ENCODE data around the gene ZNF609. TPM values are rescaled to one million over a fixed set of nuclear protein-coding genes. Genes with fewer than 3 reads are reported as not detected.

ZNF609 gene
- total RNA-seq, 1 experiment from 2014 or later: 35.0 TPM

DNA sequence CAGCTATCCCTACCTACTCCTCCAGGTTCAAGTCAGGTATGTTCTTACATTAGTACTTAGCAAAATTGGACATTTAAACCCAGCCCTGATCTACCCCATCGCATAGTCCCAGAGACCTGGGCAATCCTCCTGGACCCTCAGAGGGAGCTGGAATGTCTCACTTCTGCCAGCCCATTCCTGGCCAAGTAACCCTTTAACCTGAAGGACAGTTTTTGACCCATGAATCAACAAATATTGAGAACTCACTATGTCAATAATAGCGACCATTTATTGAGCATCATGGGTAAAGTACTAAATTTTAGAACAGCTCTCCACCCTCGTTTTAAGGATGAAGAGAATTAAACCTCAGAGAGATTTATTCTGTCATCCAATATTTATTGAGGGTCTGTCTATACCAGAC lies 244.6 kb downstream of the ZNF609 start:
- Histone ChIP-seq H3K36me3 (ENCODE audit: insufficient read depth, low read length, poor library complexity, severe bottlenecking) (no peaks in the 10 kb centered on the region), H3K9me3 (ENCODE audit: low read depth, low read length, poor library complexity, severe bottlenecking) (no peaks in the 10 kb centered on the region), H3K4me1 (ENCODE audit: insufficient read depth, low read length, poor library complexity, severe bottlenecking) (peaks cover 23% of the 10 kb centered on the region), H3K27ac (ENCODE audit: low read depth, low read length, poor library complexity, severe bottlenecking) (no peak overlapping the region), H3K27me3 (replicated peaks; ENCODE audit: insufficient read depth, low read depth, low read length, poor library complexity) (no peaks in the 10 kb centered on the region), H3K4me3 (ENCODE audit: low read depth, low read length, poor library complexity, severe bottlenecking) (no peak overlapping the region)
- TF ChIP-seq, protein P1, sequence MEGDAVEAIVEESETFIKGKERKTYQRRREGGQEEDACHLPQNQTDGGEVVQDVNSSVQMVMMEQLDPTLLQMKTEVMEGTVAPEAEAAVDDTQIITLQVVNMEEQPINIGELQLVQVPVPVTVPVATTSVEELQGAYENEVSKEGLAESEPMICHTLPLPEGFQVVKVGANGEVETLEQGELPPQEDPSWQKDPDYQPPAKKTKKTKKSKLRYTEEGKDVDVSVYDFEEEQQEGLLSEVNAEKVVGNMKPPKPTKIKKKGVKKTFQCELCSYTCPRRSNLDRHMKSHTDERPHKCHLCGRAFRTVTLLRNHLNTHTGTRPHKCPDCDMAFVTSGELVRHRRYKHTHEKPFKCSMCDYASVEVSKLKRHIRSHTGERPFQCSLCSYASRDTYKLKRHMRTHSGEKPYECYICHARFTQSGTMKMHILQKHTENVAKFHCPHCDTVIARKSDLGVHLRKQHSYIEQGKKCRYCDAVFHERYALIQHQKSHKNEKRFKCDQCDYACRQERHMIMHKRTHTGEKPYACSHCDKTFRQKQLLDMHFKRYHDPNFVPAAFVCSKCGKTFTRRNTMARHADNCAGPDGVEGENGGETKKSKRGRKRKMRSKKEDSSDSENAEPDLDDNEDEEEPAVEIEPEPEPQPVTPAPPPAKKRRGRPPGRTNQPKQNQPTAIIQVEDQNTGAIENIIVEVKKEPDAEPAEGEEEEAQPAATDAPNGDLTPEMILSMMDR (conservative IDR thresholded peaks at IDR 0.05; ENCODE audit: low read depth, low read length): no peak
- no peak for TF ChIP-seq EZH2 (IDR thresholded peaks at IDR 0.05; ENCODE audit: borderline replicate concordance, low read depth, low read length, poor library complexity, severe bottlenecking)
- intact Hi-C loops (cut with micrococcal nuclease; ENCODE audit: unreplicated experiment): no loop called here
- ChIA-PET CTCF (no interaction called here), POLR2A (ENCODE audit: low non-redundant PET) (interaction anchor here (1.0 kb wide), 1 partner anchor 9 kb away, joined by 3 read pairs; no protein-coding TSS in a partner anchor)
- no peak for DNase-seq (ENCODE audit: low spot score)
- BruUV-seq (replicated peaks): no TSS peak

DNA sequence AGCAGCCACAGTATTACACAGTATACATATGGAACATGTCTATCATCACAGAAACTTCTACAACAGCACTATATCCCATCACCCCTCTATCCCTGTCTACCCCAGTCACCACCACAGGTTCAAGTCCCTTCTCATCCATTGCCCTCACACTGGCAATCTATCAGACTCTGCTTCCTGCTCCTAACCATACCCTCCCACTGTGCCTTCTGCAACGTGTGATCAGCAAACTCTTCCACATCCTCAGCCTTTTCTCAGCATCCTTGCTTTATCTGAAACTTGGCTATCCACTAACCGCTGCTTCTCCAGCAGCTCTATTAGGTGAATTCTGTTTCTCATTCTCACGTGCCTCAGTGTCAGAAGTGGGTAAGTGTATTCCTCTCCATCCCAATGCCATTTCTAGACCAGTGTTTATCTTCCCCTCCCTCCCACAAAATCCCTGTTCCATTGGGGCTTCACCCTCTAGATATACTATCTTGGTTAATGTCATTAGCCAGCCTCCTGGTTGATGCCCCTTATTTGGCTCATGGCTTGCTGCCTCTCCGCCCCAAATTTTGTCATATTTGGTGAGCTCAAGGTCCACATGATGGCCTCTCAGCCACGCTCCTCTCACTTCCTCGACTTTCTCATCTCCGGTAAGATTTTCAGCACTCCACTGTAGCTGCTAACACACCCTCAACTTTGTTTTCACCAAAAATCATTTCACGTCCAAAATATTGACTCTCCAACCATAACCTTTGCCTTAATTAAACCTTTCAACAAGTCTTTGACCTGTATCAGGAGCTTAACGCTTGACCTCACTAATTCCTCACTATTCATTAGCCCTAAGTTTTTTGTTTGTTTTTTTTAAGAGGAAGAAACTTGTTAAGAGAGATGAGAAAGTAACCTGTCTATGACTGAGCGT lies 245.9 kb downstream of the ZNF609 start:
- DNase-seq (ENCODE audit: low spot score): no peak
- no peaks in the 10 kb centered on the region for H3K27me3 ChIP-seq (replicated peaks; ENCODE audit: insufficient read depth, low read depth, low read length, poor library complexity)
- no peak for TF ChIP-seq EZH2 (IDR thresholded peaks at IDR 0.05; ENCODE audit: borderline replicate concordance, low read depth, low read length, poor library complexity, severe bottlenecking)
- TF ChIP-seq, protein P1 (conservative IDR thresholded peaks at IDR 0.05; ENCODE audit: low read depth, low read length): no peak
- no TSS peak for BruUV-seq (replicated peaks)
- H3K36me3 ChIP-seq (ENCODE audit: insufficient read depth, low read length, poor library complexity, severe bottlenecking): no peaks in the 10 kb centered on the region
- no peaks in the 10 kb centered on the region for H3K9me3 ChIP-seq (ENCODE audit: low read depth, low read length, poor library complexity, severe bottlenecking)
- H3K4me1 ChIP-seq (ENCODE audit: insufficient read depth, low read length, poor library complexity, severe bottlenecking): peaks cover 10% of the 10 kb centered on the region
- CTCF ChIA-PET: no interaction called here
- H3K27ac ChIP-seq (ENCODE audit: low read depth, low read length, poor library complexity, severe bottlenecking): no peak overlapping the region
- no peak overlapping the region for H3K4me3 ChIP-seq (ENCODE audit: low read depth, low read length, poor library complexity, severe bottlenecking)
- intact Hi-C loops (cut with micrococcal nuclease; ENCODE audit: unreplicated experiment): no loop called here
- POLR2A ChIA-PET (ENCODE audit: low non-redundant PET): no interaction called here

DNA sequence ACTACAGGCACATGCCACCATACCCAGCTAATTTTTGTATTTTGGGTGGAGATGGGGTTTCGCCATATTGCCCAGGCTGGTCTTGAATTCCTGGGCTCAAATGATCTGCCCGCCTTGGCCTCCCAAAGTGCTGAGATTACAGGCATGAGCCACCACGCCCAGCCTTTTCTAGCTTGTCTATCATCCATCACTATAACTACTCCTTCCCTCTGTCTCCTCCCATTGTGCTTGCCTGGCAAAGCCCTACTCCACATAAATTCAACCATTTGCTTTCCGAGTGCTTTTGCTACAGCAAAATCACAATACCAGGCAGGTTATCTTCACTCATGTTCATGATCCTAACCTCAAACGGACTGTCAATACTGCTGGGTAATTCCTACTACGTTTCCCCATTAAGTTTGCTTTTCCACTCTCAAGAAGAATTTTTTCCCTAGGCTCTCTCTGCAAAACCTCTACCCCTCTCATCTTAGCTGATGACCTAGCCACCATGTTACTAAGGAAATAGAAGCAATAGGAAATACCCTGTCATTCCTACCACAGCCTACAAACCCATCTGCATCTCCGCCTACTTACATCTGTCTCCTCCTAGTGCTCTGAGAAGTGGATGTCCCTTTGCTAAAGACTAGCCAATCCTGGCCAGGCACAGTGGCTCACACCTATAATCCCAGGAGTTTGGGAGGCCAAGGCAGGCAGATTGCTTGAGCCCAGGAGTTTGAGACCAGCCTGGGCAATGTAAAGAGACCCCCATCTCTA lies 250.5 kb downstream of the ZNF609 start:
- Histone ChIP-seq H3K4me3 (ENCODE audit: low read depth, low read length, poor library complexity, severe bottlenecking) (no peak overlapping the region), H3K27ac (ENCODE audit: low read depth, low read length, poor library complexity, severe bottlenecking) (no peak overlapping the region), H3K4me1 (ENCODE audit: insufficient read depth, low read length, poor library complexity, severe bottlenecking) (no peaks in the 10 kb centered on the region), H3K27me3 (replicated peaks; ENCODE audit: insufficient read depth, low read depth, low read length, poor library complexity) (no peaks in the 10 kb centered on the region), H3K9me3 (ENCODE audit: low read depth, low read length, poor library complexity, severe bottlenecking) (no peaks in the 10 kb centered on the region), H3K36me3 (ENCODE audit: insufficient read depth, low read length, poor library complexity, severe bottlenecking) (no peaks in the 10 kb centered on the region)
- intact Hi-C loops (cut with micrococcal nuclease; ENCODE audit: unreplicated experiment): no loop called here
- no TSS peak for BruUV-seq (replicated peaks)
- no peak for TF ChIP-seq EZH2 (IDR thresholded peaks at IDR 0.05; ENCODE audit: borderline replicate concordance, low read depth, low read length, poor library complexity, severe bottlenecking)
- TF ChIP-seq, protein P1 (conservative IDR thresholded peaks at IDR 0.05; ENCODE audit: low read depth, low read length): no peak
- CTCF ChIA-PET: no interaction called here
- POLR2A ChIA-PET (ENCODE audit: low non-redundant PET): no interaction called here
- DNase-seq (ENCODE audit: low spot score): no peak

All from A673 (cell line).